GM12874 (cell line): ENCODE results near the gene SAMMSON.

Source experiments
- CTCF ChIP-seq: IDR thresholded peaks from 2 replicates; pipeline ENCODE4 v1.5.1; 2011; ENCODE audit warnings: low read depth, mild to moderate bottlenecking, control low read depth, low read length, moderate library complexity; ENCODE audit not compliant: insufficient read depth

Gene SAMMSON

GRCh38 chr3:69994919-69995318 is 4.6 kb upstream of the SAMMSON start:
- TF ChIP-seq CTCF = no peak

GRCh38 chr3:69997631-69998307 is 1.8 kb upstream of the SAMMSON start:
- TF ChIP-seq CTCF = no peak

- TF ChIP-seq CTCF = no peak
These were observed 784 bp upstream of the SAMMSON start for GRCh38 chr3:69998759-69999139.

GRCh38 chr3:70000028-70000410 is 486 bp downstream of the SAMMSON start:
- TF ChIP-seq CTCF = no peak

- TF ChIP-seq CTCF = no peak
These were observed 1.1 kb downstream of the SAMMSON start for GRCh38 chr3:70000563-70001081.

- no peak for TF ChIP-seq CTCF
These were observed 3.6 kb downstream of the SAMMSON start for GRCh38 chr3:70003119-70003518.

- TF ChIP-seq CTCF = no peak
These were observed 6.6 kb downstream of the SAMMSON start for GRCh38 chr3:70006089-70006488.
